PC-3 (cell line): Measurements from ENCODE around the gene CCDC174.

ENCODE experiments used
- EZH2phosphoT487 ChIP-seq: fragments of 300-600 bp; sonication (generic); IDR thresholded peaks from 2 replicates; pipeline ENCODE4 v1.6.1; 2018; ENCODE audit warnings: mild to moderate bottlenecking, antibody characterized with exemption, low read length, borderline replicate concordance
- TF ChIP-seq, protein P1 (sequence below): fragments of 300-600 bp; sonication (generic); conservative IDR thresholded peaks from 2 replicates; pipeline ENCODE4 v1.5.1; 2017; ENCODE audit warnings: antibody characterized with exemption, low read depth, mild to moderate bottlenecking, low read length

DNA sequence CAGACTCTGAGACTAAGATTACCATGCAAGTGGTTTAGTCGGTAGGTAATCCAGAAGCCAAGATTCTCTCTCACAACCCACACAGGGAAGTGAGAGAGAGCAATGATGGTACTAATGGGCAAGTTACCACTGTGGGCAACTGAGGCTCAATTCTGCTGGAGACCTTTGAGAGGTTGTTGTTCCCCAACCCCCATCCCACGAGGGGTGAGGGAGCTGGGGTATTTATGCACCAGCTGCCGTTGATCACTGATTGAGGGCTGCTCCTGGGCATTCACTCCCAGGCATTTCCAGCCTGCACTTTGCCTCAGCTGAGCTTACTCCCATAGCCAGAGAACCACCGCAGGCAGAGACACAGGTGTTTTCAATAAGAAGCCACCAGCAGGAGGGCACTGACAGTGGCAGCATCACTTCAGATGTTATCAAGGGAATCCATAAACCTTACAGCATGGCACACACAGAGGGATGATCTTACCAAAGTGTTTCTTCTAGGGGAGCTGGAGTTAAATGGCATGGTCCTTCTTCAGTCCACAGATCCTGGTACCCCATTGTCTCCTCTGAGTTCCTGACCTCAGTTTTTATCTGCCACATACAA, 15.0 kb upstream of the CCDC174 start:
- TF ChIP-seq EZH2phosphoT487, result no peak
- TF ChIP-seq, protein P1, sequence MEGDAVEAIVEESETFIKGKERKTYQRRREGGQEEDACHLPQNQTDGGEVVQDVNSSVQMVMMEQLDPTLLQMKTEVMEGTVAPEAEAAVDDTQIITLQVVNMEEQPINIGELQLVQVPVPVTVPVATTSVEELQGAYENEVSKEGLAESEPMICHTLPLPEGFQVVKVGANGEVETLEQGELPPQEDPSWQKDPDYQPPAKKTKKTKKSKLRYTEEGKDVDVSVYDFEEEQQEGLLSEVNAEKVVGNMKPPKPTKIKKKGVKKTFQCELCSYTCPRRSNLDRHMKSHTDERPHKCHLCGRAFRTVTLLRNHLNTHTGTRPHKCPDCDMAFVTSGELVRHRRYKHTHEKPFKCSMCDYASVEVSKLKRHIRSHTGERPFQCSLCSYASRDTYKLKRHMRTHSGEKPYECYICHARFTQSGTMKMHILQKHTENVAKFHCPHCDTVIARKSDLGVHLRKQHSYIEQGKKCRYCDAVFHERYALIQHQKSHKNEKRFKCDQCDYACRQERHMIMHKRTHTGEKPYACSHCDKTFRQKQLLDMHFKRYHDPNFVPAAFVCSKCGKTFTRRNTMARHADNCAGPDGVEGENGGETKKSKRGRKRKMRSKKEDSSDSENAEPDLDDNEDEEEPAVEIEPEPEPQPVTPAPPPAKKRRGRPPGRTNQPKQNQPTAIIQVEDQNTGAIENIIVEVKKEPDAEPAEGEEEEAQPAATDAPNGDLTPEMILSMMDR, result no peak
